Kidney capillary endothelial cell (primary cell): ENCODE measurements around the gene ADM5.
"Not testable (repeated sequence)": the region's sequence is repeated elsewhere in the genome, so short reads cannot be mapped to it uniquely, and the experiment has no call there.

ENCODE experiments used
- DNase-seq: peaks from one replicate; pipeline ENCODE4 v3.0.0-alpha.2; 2018; ENCODE audit warnings: low spot score

The ADM5 gene

GRCh38 chr19:49701271-49701786, 11.9 kb downstream of the ADM5 start:
- no peak for DNase-seq

GRCh38 chr19:49704888-49705642, 15.7 kb downstream of the ADM5 start:
- DNase-seq, result no peak

GRCh38 chr19:49705919-49706318, 16.5 kb downstream of the ADM5 start:
- no peak for DNase-seq

GRCh38 chr19:49710372-49710951, 21.1 kb downstream of the ADM5 start:
- DNase-seq, result peak; percentile 46

GRCh38 chr19:49712397-49712859, 23.0 kb downstream of the ADM5 start:
- no peak for DNase-seq

- DNase-seq, result no peak
These were observed 23.9 kb downstream of the ADM5 start for GRCh38 chr19:49713236-49713845.

- DNase-seq, result no peak
These were observed 26.8 kb downstream of the ADM5 start for GRCh38 chr19:49716154-49716553.

GRCh38 chr19:49718511-49718910, 29.1 kb downstream of the ADM5 start:
- no peak for DNase-seq

GRCh38 chr19:49718991-49719390, 29.6 kb downstream of the ADM5 start:
- no peak for DNase-seq

GRCh38 chr19:49719420-49719819, 30.0 kb downstream of the ADM5 start:
- DNase-seq, result not testable (repeated sequence)

- DNase-seq, result no peak
These were observed 38.0 kb downstream of the ADM5 start for GRCh38 chr19:49727217-49728030.

- no peak for DNase-seq
These were observed 40.8 kb downstream of the ADM5 start for GRCh38 chr19:49730166-49730565.

GRCh38 chr19:49738268-49738667, 48.9 kb downstream of the ADM5 start:
- no peak for DNase-seq

- DNase-seq, result no peak
These were observed 49.7 kb downstream of the ADM5 start for GRCh38 chr19:49739098-49739497.

GRCh38 chr19:49739933-49740332, 50.5 kb downstream of the ADM5 start:
- no peak for DNase-seq
